Kidney epithelial cell (primary cell): Measurements from ENCODE around the gene CLEC4D. TPM values are rescaled to one million over a fixed set of nuclear protein-coding genes. Genes with fewer than 3 reads are reported as not detected.
"Not testable (repeated sequence)": the region's sequence is repeated elsewhere in the genome, so short reads cannot be mapped to it uniquely, and the experiment has no call there.

ENCODE experiments used
- DNase-seq: peaks from one replicate; pipeline ENCODE4 v3.0.0-alpha.2; 2010; ENCODE audit warnings: low read depth
- H3K27me3 ChIP-seq: 2 replicates; pipeline ENCODE4 v1.6.0; 2011; ENCODE audit warnings: low read length; ENCODE audit not compliant: control insufficient read depth, insufficient read depth
- H3K36me3 ChIP-seq: 2 replicates; pipeline ENCODE4 v1.5.1; 2011; ENCODE audit warnings: low read length; ENCODE audit not compliant: control insufficient read depth, insufficient read depth
- H3K4me3 ChIP-seq: 2 replicates; pipeline ENCODE4 v1.5.1; 2011; ENCODE audit warnings: low read depth, mild to moderate bottlenecking, control low read depth, low read length
- CTCF ChIP-seq: IDR thresholded peaks from 2 replicates; pipeline ENCODE4 v1.5.1; 2011; ENCODE audit warnings: mild to moderate bottlenecking, moderate library complexity, low read length, control low read depth, inconsistent platforms; ENCODE audit not compliant: insufficient read depth, poor library complexity, severe bottlenecking
- total RNA-seq: library from RNA; depleted of rRNA; stranded (reverse); fragments of >200 nt; gene quantifications from 2 replicates; pipeline ENCODE4 v1.2.3, GENCODE V29; 2015

CLEC4D gene
- total RNA-seq, 1 donor from 2014 or later = not detected

GRCh38 chr12:8519171-8519570 is 5.9 kb downstream of the CLEC4D start:
- Histone ChIP-seq H3K4me3 (no peak overlapping the region), H3K36me3 (no peaks in the 10 kb centered on the region), H3K27me3 (no peaks in the 10 kb centered on the region)
- no peak for TF ChIP-seq CTCF
- DNase-seq = no peak

GRCh38 chr12:8527250-8528130 is 14.2 kb downstream of the CLEC4D start:
- no peaks in the 10 kb centered on the region for H3K36me3 ChIP-seq
- no peaks in the 10 kb centered on the region for H3K27me3 ChIP-seq
- no peak for TF ChIP-seq CTCF
- no peak for DNase-seq
- H3K4me3 ChIP-seq = no peak overlapping the region

- Histone ChIP-seq H3K4me3 (no peak overlapping the region), H3K27me3 (no peaks in the 10 kb centered on the region), H3K36me3 (no peaks in the 10 kb centered on the region)
- TF ChIP-seq CTCF = no peak
- no peak for DNase-seq
Observed at GRCh38 chr12:8532045-8532444, 18.7 kb downstream of the CLEC4D start.

GRCh38 chr12:8537820-8538219 is 24.5 kb downstream of the CLEC4D start:
- peak; percentile 21 for TF ChIP-seq CTCF
- H3K27me3 ChIP-seq, DNase-seq, H3K36me3 ChIP-seq, H3K4me3 ChIP-seq: not testable (repeated sequence)

GRCh38 chr12:8540831-8541230 is 27.5 kb downstream of the CLEC4D start, which contains the start of gene CLEC4E:
TSS of gene CLEC4E (minus strand) at chr12:8540905. CDS start at chr12:8540797, 108 bp downstream.
- H3K4me3 ChIP-seq, DNase-seq, H3K27me3 ChIP-seq, H3K36me3 ChIP-seq: not testable (repeated sequence)

GRCh38 chr12:8541562-8541961 is 28.3 kb downstream of the CLEC4D start:
- Histone ChIP-seq H3K4me3 (no peak overlapping the region), H3K36me3 (no peaks in the 10 kb centered on the region), H3K27me3 (no peaks in the 10 kb centered on the region)
- no peak for TF ChIP-seq CTCF
- no peak for DNase-seq
